ENCODE measurements around the gene NSUN4.

NSUN4 gene

DNA sequence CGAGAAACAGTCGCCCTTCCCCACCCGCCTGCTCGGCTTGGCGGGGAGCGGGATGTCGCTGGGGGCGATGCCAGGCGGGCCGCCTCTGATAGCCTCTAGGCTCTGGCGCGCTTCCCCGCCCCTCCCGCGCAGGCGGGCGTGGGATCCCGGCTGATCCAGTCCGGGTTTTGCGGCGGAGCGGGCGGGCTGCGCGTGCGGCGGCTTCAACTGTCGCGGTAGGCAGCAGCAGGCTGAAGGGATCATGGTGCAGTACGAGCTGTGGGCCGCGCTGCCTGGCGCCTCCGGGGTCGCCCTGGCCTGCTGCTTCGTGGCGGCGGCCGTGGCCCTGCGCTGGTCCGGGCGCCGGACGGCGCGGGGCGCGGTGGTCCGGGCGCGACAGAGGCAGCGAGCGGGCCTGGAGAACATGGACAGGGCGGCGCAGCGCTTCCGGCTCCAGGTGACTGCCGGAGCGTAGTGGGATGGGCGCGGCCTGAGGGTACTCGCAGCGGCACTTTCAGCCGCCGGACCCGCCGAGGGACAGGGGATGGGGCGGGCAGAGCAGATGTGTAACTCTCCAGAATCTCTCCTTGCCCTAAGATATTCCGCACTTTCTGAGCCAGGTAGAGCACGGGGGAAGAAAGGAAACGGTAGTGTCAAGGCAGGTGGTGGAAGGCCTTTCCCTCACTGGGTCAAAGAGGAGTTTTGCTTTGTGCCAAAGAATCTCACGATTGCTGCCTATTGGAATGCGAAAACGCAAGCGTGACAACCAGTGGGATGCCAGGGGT lies 53.7 kb downstream of the NSUN4 start, which contains the start of gene FAAH:
Gene FAAH (plus strand): TSS at position 210 of the 764 bp plus-strand sequence. CDS start 32 bp downstream, at position 242.
- no peak for TF ChIP-seq ZFX (IDR thresholded peaks at IDR 0.05; ENCODE audit: borderline replicate concordance)
- TF ChIP-seq, protein P1, sequence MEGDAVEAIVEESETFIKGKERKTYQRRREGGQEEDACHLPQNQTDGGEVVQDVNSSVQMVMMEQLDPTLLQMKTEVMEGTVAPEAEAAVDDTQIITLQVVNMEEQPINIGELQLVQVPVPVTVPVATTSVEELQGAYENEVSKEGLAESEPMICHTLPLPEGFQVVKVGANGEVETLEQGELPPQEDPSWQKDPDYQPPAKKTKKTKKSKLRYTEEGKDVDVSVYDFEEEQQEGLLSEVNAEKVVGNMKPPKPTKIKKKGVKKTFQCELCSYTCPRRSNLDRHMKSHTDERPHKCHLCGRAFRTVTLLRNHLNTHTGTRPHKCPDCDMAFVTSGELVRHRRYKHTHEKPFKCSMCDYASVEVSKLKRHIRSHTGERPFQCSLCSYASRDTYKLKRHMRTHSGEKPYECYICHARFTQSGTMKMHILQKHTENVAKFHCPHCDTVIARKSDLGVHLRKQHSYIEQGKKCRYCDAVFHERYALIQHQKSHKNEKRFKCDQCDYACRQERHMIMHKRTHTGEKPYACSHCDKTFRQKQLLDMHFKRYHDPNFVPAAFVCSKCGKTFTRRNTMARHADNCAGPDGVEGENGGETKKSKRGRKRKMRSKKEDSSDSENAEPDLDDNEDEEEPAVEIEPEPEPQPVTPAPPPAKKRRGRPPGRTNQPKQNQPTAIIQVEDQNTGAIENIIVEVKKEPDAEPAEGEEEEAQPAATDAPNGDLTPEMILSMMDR (IDR thresholded peaks at IDR 0.05): no peak
- peak within 1 kb of the TSS; percentile 76 for H3K27ac ChIP-seq

DNA sequence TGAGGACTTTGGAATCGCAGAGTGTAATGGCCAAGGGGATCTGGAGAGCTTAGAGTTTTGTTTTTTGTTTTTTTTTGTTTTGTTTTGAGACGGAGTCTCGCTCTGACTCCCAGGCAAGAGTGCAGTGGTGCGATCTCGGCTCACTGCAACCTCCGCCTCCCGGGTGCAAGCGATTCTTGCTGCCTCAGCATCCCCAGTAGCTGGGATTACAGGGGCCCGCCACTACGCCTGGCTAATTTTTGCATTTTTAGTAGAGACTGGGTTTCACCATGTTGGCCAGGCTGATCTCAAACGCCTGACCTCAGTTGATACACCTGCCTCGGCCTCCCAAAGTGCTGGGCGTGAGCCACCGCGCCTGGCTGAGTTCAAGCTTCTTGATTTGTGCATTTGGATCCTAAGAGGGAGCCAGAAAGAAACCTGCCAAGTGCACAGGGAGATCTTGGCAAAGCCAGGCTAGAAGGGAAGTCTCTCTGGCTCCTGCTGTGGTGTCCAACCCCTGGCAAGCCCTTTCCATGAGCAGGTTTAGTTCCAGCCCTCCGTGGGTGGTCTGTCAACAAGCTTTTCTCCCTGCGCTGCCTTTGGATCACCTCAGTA lies 54.4 kb downstream of the NSUN4 start:
- peak overlapping the region; percentile 76 for H3K27ac ChIP-seq
- TF ChIP-seq ZFX (IDR thresholded peaks at IDR 0.05; ENCODE audit: borderline replicate concordance): no peak
- TF ChIP-seq, protein P1 (IDR thresholded peaks at IDR 0.05): no peak

DNA sequence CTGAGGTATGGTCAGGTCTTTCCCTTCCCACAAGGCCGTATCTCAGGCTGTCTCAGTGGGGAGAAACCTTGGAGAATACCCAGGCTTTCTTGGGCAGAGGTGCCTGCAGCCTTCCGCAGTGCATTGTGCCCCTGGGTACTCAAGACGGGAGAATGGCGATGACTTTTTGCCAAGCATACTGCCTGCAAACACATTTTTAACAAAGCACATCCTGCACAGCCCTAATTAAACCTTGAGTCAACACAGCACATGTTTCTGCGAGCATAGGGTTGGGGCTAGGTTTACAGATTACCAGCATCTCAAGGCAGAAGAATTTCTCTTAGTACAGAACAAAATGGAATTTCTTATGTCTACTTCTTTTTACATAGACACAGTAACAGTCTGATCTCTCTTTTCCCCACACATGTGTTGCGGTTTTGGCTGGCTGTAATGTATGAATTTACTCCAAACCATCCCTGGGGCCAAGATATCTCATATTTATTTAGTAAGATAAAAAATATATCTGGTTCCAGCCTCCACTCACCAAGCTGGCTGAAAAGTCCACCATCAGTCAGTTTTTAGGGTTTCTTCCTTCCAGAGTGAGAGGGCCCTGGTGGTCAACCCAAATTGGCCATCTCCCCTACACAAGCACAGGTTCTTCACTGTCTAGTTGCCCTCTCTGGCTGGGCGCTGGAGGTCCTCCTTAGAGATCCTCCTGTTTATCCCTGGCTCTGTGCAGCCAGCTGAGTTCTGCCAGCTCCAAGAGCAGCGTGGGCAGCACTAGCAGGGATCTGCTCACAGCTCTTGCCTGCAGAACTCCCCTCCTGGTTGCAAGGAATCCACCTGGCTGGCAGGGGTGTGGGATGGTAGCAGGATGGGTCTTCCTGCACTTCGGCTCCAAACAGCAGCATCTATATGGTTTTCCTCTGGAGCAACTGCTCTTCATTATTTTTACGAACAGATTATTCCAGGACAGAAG lies 56.1 kb downstream of the NSUN4 start:
- TF ChIP-seq, protein P1 (IDR thresholded peaks at IDR 0.05): no peak
- no peak for TF ChIP-seq ZFX (IDR thresholded peaks at IDR 0.05; ENCODE audit: borderline replicate concordance)
- peak overlapping the region; percentile 76 for H3K27ac ChIP-seq

DNA sequence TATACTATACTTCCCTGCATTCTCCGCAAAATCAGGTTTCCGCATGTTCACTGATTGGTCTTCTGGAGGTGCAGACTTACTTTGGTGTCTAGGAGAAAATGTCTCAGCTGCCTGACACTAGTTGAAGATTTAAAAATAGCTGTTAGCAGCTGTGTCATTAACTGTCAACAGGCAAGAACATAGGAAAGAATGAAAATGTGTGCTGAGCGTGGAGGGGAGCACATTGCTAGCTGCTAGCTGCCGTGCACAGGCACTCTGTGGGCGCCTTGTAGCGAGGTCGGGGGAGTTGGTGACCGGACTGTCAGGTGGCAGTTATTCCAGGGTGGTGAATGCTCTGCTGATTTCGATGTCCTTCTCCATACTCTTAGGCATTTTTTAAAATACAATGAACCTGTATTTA lies 58.7 kb downstream of the NSUN4 start:
- TF ChIP-seq, protein P1 (IDR thresholded peaks at IDR 0.05): no peak
- TF ChIP-seq ZFX (IDR thresholded peaks at IDR 0.05; ENCODE audit: borderline replicate concordance): no peak

DNA sequence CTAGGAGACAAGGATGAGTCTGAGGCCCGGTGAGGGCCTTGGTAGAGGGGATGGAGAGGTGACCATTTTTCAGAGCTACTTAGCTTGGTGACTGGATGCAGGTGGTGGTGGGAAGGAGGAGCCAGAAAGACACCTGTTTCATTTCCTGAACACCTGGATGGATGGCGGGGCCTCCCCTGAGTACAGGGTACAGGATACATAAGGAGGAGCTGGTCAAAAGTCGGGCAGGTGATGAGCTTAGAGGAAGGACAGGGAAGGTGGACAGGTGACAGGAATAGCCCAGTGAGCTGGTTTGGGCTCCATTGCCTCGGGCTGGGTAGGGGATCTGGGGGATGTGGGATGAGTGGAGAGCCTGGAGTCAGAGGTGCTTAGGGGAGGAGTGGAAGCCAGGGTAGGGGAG lies 59.8 kb downstream of the NSUN4 start:
- TF ChIP-seq, protein P1 (IDR thresholded peaks at IDR 0.05): no peak
- no peak for TF ChIP-seq ZFX (IDR thresholded peaks at IDR 0.05; ENCODE audit: borderline replicate concordance)
- no peak overlapping the region for H3K27ac ChIP-seq

More for the DNA sequence above, 58.7 kb downstream of the NSUN4 start:
- H3K27ac ChIP-seq: no peak overlapping the region

DNA sequence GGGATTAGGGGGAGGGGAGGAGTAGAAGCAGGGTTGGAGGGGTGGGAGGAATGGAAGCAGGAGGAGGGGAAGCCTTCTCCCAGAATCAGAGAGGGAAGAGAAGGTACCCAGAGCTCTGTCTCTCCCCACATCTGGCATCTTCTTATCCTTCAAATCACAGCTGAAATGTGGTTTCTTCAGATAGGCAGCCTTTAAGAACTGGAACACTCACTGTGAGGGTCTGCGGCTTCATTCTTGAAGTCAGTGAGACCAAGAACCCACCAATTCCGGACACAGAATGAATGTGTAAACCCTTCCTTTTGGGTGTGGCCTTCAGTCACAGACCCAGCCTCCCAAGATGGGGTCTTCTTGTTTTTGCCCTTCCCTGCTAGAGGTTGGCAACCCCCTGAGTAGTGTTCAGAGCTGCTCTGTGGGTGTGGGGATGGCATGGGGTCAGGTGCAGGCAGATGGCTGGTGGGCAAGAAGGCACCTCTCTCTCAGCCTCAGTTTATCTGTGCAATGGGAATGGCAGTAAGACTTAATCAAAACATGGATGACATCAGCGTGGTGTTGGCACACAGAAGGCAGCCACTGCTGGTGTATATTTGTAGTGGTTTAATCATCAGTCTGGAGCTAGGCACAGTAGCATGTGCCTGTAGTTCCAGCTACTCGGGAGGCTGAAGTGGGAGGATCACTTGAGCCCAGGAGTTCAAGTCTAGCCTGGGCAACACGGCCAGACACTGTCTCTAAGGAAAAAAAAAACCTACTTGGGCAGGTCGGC lies 60.7 kb downstream of the NSUN4 start:
- no peak for TF ChIP-seq ZFX (IDR thresholded peaks at IDR 0.05; ENCODE audit: borderline replicate concordance)
- TF ChIP-seq, protein P1 (IDR thresholded peaks at IDR 0.05): no peak
- peak overlapping the region; percentile 67 for H3K27ac ChIP-seq
